Nephron progenitor cell (in vitro differentiated cells): ENCODE results near the gene TGM5.
"Not testable (repeated sequence)": the region's sequence is repeated elsewhere in the genome, so short reads cannot be mapped to it uniquely, and the experiment has no call there.

Experiments used
- DNase-seq: peaks from one replicate; pipeline ENCODE4 v3.0.0; 2021
- H3K27ac Mint-ChIP-seq: 2 replicates; pipeline ENCODE4 v1.8.0; 2021; ENCODE audit warnings: mild to moderate bottlenecking, moderate library complexity, mixed read lengths
- H3K27me3 Mint-ChIP-seq: 2 replicates; pipeline ENCODE4 v1.8.0; 2021; ENCODE audit warnings: mild to moderate bottlenecking, low read depth, mixed read lengths; ENCODE audit not compliant: poor library complexity
- H3K36me3 Mint-ChIP-seq: 2 replicates; pipeline ENCODE4 v1.8.0; 2021; ENCODE audit warnings: low read depth, mixed read lengths
- H3K4me1 Mint-ChIP-seq: 2 replicates; pipeline ENCODE4 v1.8.0; 2021; ENCODE audit warnings: mixed read lengths
- H3K4me3 Mint-ChIP-seq: 2 replicates; pipeline ENCODE4 v1.8.0; 2021; ENCODE audit warnings: mild to moderate bottlenecking, moderate library complexity, mixed read lengths
- H3K9me3 Mint-ChIP-seq: 2 replicates; pipeline ENCODE4 v1.8.0; 2021; ENCODE audit warnings: mild to moderate bottlenecking, moderate library complexity, mixed read lengths
- CTCF ChIP-seq: fragments of 200-600 bp; sonication (generic); IDR thresholded peaks from 2 replicates; pipeline ENCODE4 v1.5.0; 2021; ENCODE audit warnings: antibody characterized with exemption

Gene TGM5

GRCh38 chr15:43230640-43231115, 36.0 kb downstream of the TGM5 start:
- Mint-ChIP-seq H3K4me3 (no peak overlapping the region), H3K9me3 (no peaks in the 10 kb centered on the region), H3K36me3 (no peaks in the 10 kb centered on the region), H3K27me3 (peaks cover 47% of the 10 kb centered on the region), H3K27ac (no peak overlapping the region), H3K4me1 (no peaks in the 10 kb centered on the region)
- no peak for TF ChIP-seq CTCF
- DNase-seq = no peak

GRCh38 chr15:43229977-43230376, 36.8 kb downstream of the TGM5 start:
- H3K27me3 Mint-ChIP-seq = peaks cover 45% of the 10 kb centered on the region
- H3K4me1 Mint-ChIP-seq = no peaks in the 10 kb centered on the region
- no peaks in the 10 kb centered on the region for H3K36me3 Mint-ChIP-seq
- H3K9me3 Mint-ChIP-seq = no peaks in the 10 kb centered on the region
- no peak overlapping the region for H3K4me3 Mint-ChIP-seq
- H3K27ac Mint-ChIP-seq = no peak overlapping the region
- TF ChIP-seq CTCF = no peak
- no peak for DNase-seq

DNA sequence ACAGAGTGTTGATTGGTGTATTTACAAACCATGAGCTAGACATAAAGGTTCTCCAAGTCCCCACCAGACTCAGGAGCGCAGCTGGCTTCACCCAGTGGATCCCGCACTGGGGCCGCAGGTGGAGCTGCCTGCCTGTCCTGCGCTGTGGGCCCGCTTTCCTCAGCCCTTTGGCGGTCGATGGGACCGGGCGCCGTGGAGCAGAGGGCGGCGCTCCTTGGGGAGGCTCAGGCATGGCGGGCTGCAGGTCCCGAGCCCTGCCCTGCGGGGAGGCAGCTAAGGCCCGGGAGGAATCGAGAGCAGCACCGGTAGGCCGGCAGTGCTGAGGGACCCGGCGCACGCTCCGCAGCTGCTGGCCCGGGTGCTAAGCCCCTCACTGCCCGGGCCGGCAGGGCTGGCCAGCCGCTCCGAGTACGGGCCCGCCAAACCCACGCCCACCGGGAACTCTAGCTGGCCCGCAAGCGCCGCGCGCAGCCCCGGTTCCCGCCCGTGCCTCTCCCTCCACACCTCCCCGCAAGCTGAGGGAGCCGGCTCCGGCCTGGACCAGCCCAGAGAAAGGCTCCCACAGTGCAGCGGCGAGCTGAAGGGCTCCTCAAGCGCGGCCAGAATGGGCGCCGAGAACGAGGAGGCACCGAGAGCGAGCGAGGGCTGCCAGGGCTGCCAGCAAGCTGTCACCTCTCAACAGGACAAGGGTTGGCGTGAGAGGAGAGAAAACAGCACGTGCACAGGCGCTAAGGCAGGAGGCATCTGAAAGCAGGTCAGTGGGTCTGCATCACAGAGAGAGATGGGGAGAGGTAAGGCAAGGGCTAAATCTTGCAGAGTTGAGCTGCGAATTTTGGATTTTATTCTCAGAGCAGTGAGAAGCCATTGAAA, 40.1 kb downstream of the TGM5 start:
- TF ChIP-seq CTCF = no peak

DNA sequence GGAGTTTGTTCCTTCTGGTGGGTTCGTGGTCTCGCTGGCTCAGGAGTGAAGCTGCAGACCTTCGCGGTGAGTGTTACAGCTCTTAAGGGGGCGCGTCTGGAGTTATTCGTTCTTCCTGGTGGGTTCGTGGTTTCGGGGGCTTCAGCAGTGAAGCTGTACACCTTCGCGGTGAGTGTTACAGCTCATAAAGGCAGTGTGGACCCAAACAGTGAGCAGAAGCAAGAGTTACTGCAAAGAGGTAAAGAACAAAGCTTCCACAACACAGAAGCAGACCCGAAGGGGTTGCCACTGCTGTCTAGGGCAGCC, 40.8 kb downstream of the TGM5 start:
- DNase-seq, H3K4me1 Mint-ChIP-seq, H3K27ac Mint-ChIP-seq, H3K4me3 Mint-ChIP-seq, H3K9me3 Mint-ChIP-seq, H3K36me3 Mint-ChIP-seq: not testable (repeated sequence)
- H3K27me3 Mint-ChIP-seq = peaks cover 26% of the 10 kb centered on the region

More for the DNA sequence above, 40.1 kb downstream of the TGM5 start:
- DNase-seq = no peak
- Mint-ChIP-seq H3K27ac (no peak overlapping the region), H3K4me3 (no peak overlapping the region), H3K27me3 (peaks cover 30% of the 10 kb centered on the region), H3K9me3 (no peaks in the 10 kb centered on the region), H3K36me3 (no peaks in the 10 kb centered on the region), H3K4me1 (no peaks in the 10 kb centered on the region)

GRCh38 chr15:43225201-43225949, 41.4 kb downstream of the TGM5 start:
- no peaks in the 10 kb centered on the region for H3K4me1 Mint-ChIP-seq
- no peaks in the 10 kb centered on the region for H3K36me3 Mint-ChIP-seq
- no peak overlapping the region for H3K27ac Mint-ChIP-seq
- DNase-seq = peak; percentile 33
- peak; percentile 65 for TF ChIP-seq CTCF
- no peak overlapping the region for H3K4me3 Mint-ChIP-seq
- H3K27me3 Mint-ChIP-seq = peaks cover 26% of the 10 kb centered on the region
- no peaks in the 10 kb centered on the region for H3K9me3 Mint-ChIP-seq

DNA sequence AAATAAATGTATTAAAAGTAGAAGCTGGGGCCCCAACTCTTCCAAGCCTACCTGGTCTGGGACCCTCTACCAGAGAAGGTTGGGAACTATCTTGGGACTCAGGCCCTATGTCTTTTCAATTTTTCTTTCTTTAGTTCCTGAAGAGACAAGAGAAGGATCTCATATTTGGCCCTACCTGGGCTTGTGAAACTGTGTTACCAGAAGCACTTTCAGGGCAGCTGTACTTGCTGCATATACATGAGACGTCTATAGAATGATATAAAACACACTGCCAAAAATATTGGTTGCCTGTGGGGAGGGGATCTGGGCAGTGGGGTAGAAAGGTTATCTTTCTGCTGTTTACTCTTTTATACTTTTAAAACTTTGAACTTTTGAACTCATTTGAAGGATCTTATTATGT, 45.3 kb downstream of the TGM5 start:
- TF ChIP-seq CTCF = no peak
- Mint-ChIP-seq H3K36me3 (no peaks in the 10 kb centered on the region), H3K4me1 (peaks cover 6% of the 10 kb centered on the region), H3K27me3 (peaks cover 19% of the 10 kb centered on the region), H3K4me3 (no peak overlapping the region), H3K27ac (no peak overlapping the region), H3K9me3 (no peaks in the 10 kb centered on the region)
- no peak for DNase-seq
